GM18870 (cell line): ENCODE results near the gene DGLUCY.
"Not testable (repeated sequence)": the region's sequence is repeated elsewhere in the genome, so short reads cannot be mapped to it uniquely, and the experiment has no call there.

Source experiments
- ATAC-seq: cut with Tn5 transposase; IDR thresholded peaks from one replicate; pipeline ENCODE4 v1.9.1; 2021; ENCODE audit warnings: moderate library complexity; ENCODE audit not compliant: unreplicated experiment

DGLUCY gene

GRCh38 chr14:91138511-91139359 lies 24.9 kb downstream of the DGLUCY start:
- no peak for ATAC-seq

- no peak for ATAC-seq
Measured at GRCh38 chr14:91139776-91140175, 25.9 kb downstream of the DGLUCY start.

GRCh38 chr14:91140672-91141071 lies 26.8 kb downstream of the DGLUCY start:
- ATAC-seq: no peak

GRCh38 chr14:91142214-91142668 lies 28.4 kb downstream of the DGLUCY start:
- peak; percentile 92 for ATAC-seq

GRCh38 chr14:91143862-91144261 lies 30.0 kb downstream of the DGLUCY start:
- ATAC-seq: no peak

- ATAC-seq: no peak
Measured at GRCh38 chr14:91144425-91145145, 30.7 kb downstream of the DGLUCY start.

GRCh38 chr14:91145391-91146160 lies 31.7 kb downstream of the DGLUCY start:
- no peak for ATAC-seq

- no peak for ATAC-seq
Measured at GRCh38 chr14:91146661-91147060, 32.8 kb downstream of the DGLUCY start.

GRCh38 chr14:91149462-91149861 lies 35.6 kb downstream of the DGLUCY start:
- ATAC-seq: no peak

GRCh38 chr14:91152499-91152898 lies 38.6 kb downstream of the DGLUCY start:
- no peak for ATAC-seq

GRCh38 chr14:91153360-91153759 lies 39.5 kb downstream of the DGLUCY start:
- no peak for ATAC-seq

GRCh38 chr14:91154851-91155625 lies 41.2 kb downstream of the DGLUCY start:
- no peak for ATAC-seq

- ATAC-seq: no peak
Measured at GRCh38 chr14:91155626-91156089, 41.8 kb downstream of the DGLUCY start.

GRCh38 chr14:91156142-91156666 lies 42.3 kb downstream of the DGLUCY start:
- not testable (repeated sequence) for ATAC-seq

- ATAC-seq: not testable (repeated sequence)
Measured at GRCh38 chr14:91156877-91157276, 43.0 kb downstream of the DGLUCY start.

- no peak for ATAC-seq
Measured at GRCh38 chr14:91158091-91158790, 44.4 kb downstream of the DGLUCY start.

- no peak for ATAC-seq
Measured at GRCh38 chr14:91159182-91159581, 45.3 kb downstream of the DGLUCY start.

GRCh38 chr14:91159906-91160305 lies 46.0 kb downstream of the DGLUCY start:
- ATAC-seq: no peak

GRCh38 chr14:91163316-91163715 lies 49.4 kb downstream of the DGLUCY start:
- ATAC-seq: no peak

- ATAC-seq: no peak
Measured at GRCh38 chr14:91164676-91165075, 50.8 kb downstream of the DGLUCY start.
